GM12801 (cell line): Measurements from ENCODE around the gene CCND1.

ENCODE experiments used
- CTCF ChIP-seq: IDR thresholded peaks from one replicate; pipeline ENCODE4 v1.5.1; 2011; ENCODE audit warnings: control low read depth; ENCODE audit not compliant: insufficient read length; ENCODE audit errors: extremely low read depth

CCND1 gene

GRCh38 chr11:69620683-69621290 lies 20.2 kb upstream of the CCND1 start:
- TF ChIP-seq CTCF: no peak

- TF ChIP-seq CTCF: no peak
These were observed 16.7 kb upstream of the CCND1 start for GRCh38 chr11:69624293-69624692.

- TF ChIP-seq CTCF: no peak
These were observed 15.5 kb upstream of the CCND1 start for GRCh38 chr11:69625476-69625875.

GRCh38 chr11:69627551-69627950 lies 13.4 kb upstream of the CCND1 start:
- no peak for TF ChIP-seq CTCF

- no peak for TF ChIP-seq CTCF
These were observed 10.9 kb upstream of the CCND1 start for GRCh38 chr11:69630017-69630416.

GRCh38 chr11:69630424-69630823 lies 10.5 kb upstream of the CCND1 start:
- TF ChIP-seq CTCF: no peak

GRCh38 chr11:69632900-69633299 lies 8.1 kb upstream of the CCND1 start:
- TF ChIP-seq CTCF: no peak
